HG02678 (cell line): Measurements from ENCODE around the gene GSX2.
A peak's percentile ranks its signal among the peaks of the same experiment; 100 is the strongest.
"Not testable (repeated sequence)": the region's sequence is repeated elsewhere in the genome, so short reads cannot be mapped to it uniquely, and the experiment has no call there.

Experiments
- ATAC-seq: cut with Tn5 transposase; IDR thresholded peaks from one replicate; pipeline ENCODE4 v1.9.1; 2021; ENCODE audit warnings: mild to moderate bottlenecking, moderate library complexity; ENCODE audit not compliant: unreplicated experiment

Gene GSX2

GRCh38 chr4:54099748-54100574 is at the start of gene GSX2:
Gene GSX2 (plus strand): TSS chr4:54100163. CDS start chr4:54100345, 182 bp downstream.
- ATAC-seq: no peak

GRCh38 chr4:54050214-54050904 is 49.6 kb upstream of the GSX2 start:
- no peak for ATAC-seq

- ATAC-seq: not testable (repeated sequence)
Measured at GRCh38 chr4:54053322-54053721, 46.6 kb upstream of the GSX2 start.

- no peak for ATAC-seq
Measured at GRCh38 chr4:54054501-54054900, 45.5 kb upstream of the GSX2 start.

- no peak for ATAC-seq
Measured at GRCh38 chr4:54055494-54055893, 44.5 kb upstream of the GSX2 start.

- no peak for ATAC-seq
Measured at GRCh38 chr4:54056360-54056759, 43.6 kb upstream of the GSX2 start.

- ATAC-seq: peak; percentile 55
Measured at GRCh38 chr4:54058171-54058570, 41.8 kb upstream of the GSX2 start.

GRCh38 chr4:54060116-54060515 is 39.8 kb upstream of the GSX2 start:
- no peak for ATAC-seq

- no peak for ATAC-seq
Measured at GRCh38 chr4:54061067-54061466, 38.9 kb upstream of the GSX2 start.

GRCh38 chr4:54061873-54062272 is 38.1 kb upstream of the GSX2 start:
- no peak for ATAC-seq

GRCh38 chr4:54062392-54062791 is 37.6 kb upstream of the GSX2 start:
- ATAC-seq: no peak

GRCh38 chr4:54063229-54063628 is 36.7 kb upstream of the GSX2 start:
- ATAC-seq: no peak

GRCh38 chr4:54063737-54064316 is 36.1 kb upstream of the GSX2 start:
- ATAC-seq: peak; percentile 20

GRCh38 chr4:54064317-54065111 is 35.4 kb upstream of the GSX2 start, which contains the start of gene CHIC2:
Gene CHIC2 (minus strand): TSS chr4:54064605. CDS start chr4:54064300, 305 bp downstream.
- ATAC-seq: peak; percentile 97

GRCh38 chr4:54065282-54066087 is 34.5 kb upstream of the GSX2 start:
- ATAC-seq: no peak

GRCh38 chr4:54066088-54066415 is 33.9 kb upstream of the GSX2 start:
- no peak for ATAC-seq

- ATAC-seq: no peak
Measured at GRCh38 chr4:54066718-54067129, 33.2 kb upstream of the GSX2 start.

- ATAC-seq: no peak
Measured at GRCh38 chr4:54067166-54067565, 32.8 kb upstream of the GSX2 start.

GRCh38 chr4:54073271-54073880 is 26.6 kb upstream of the GSX2 start:
- no peak for ATAC-seq

GRCh38 chr4:54074381-54074780 is 25.6 kb upstream of the GSX2 start:
- ATAC-seq: no peak
